ENCODE measurements around the gene CCDC13. TPM values are rescaled to one million over a fixed set of nuclear protein-coding genes. Genes with fewer than 3 reads are reported as not detected.

Gene CCDC13
- total and polyA plus RNA-seq, 2 experiments from 2014 or later: 0.27 to 0.45 TPM

GRCh38 chr3:42734263-42734860 lies 38.7 kb downstream of the CCDC13 start (continued):
- TF ChIP-seq ZNF462 (CRISPR knock-in tag; IDR thresholded peaks at IDR 0.05): no peak
- no peak for TF ChIP-seq NANOG (IDR thresholded peaks at IDR 0.05; ENCODE audit: borderline replicate concordance)
- TF ChIP-seq STAT1 (IDR thresholded peaks at IDR 0.05; ENCODE audit: unreplicated experiment): no peak

GRCh38 chr3:42733501-42734262 lies 39.4 kb downstream of the CCDC13 start:
- peak overlapping the region; percentile 67 for H3K4me2 ChIP-seq
- H3K4me1 ChIP-seq (ENCODE audit: insufficient read depth): peaks cover 15% of the 10 kb centered on the region
- Mint-ChIP-seq H3K27me3 (ENCODE audit: insufficient read depth, low read depth, poor library complexity) (peaks cover 17% of the 10 kb centered on the region), H3K4me1 (peaks cover 32% of the 10 kb centered on the region), H3K9me3 (peaks cover 5% of the 10 kb centered on the region; the same call in 1 of the 3 replicates), H3K4me3 (no peak overlapping the region), H3K36me3 (ENCODE audit: low read depth) (no peaks in the 10 kb centered on the region), H3K27ac (no peak overlapping the region; the same call in 1 of the 2 replicates)
- H3K4me3 ChIP-seq: no peak overlapping the region
- no peaks in the 10 kb centered on the region for H3F3A ChIP-seq (replicated peaks; ENCODE audit: low read depth)
- no peaks in the 10 kb centered on the region for H3K79me2 ChIP-seq (replicated peaks; ENCODE audit: insufficient read depth)
- TF ChIP-seq ZNF462 (CRISPR knock-in tag; IDR thresholded peaks at IDR 0.05) (peak; percentile 46), NANOG (IDR thresholded peaks at IDR 0.05; ENCODE audit: borderline replicate concordance) (no peak)
- H3K9me2 ChIP-seq (ENCODE audit: insufficient read depth): peaks cover 3% of the 10 kb centered on the region; the same call in 1 of the 2 replicates
- peak; percentile 79 for ATAC-seq
- H4K20me1 ChIP-seq (replicated peaks; ENCODE audit: insufficient read depth): no peaks in the 10 kb centered on the region
- H2AFZ ChIP-seq: peak overlapping the region; percentile 82
- peak; percentile 35 for DNase-seq (ENCODE audit: low spot score)
- H3K36me3 ChIP-seq (ENCODE audit: insufficient read depth): no peaks in the 10 kb centered on the region
- no peaks in the 10 kb centered on the region for H3K27me3 ChIP-seq (ENCODE audit: insufficient read depth)
- H3K27ac ChIP-seq (ENCODE audit: low read depth): no peak overlapping the region
